ENCODE results near the gene ZNF281. TPM values are rescaled to one million over a fixed set of nuclear protein-coding genes. Genes with fewer than 3 reads are reported as not detected.

ZNF281 gene
- total RNA-seq, 1 experiment from 2014 or later: 23.3 TPM

DNA sequence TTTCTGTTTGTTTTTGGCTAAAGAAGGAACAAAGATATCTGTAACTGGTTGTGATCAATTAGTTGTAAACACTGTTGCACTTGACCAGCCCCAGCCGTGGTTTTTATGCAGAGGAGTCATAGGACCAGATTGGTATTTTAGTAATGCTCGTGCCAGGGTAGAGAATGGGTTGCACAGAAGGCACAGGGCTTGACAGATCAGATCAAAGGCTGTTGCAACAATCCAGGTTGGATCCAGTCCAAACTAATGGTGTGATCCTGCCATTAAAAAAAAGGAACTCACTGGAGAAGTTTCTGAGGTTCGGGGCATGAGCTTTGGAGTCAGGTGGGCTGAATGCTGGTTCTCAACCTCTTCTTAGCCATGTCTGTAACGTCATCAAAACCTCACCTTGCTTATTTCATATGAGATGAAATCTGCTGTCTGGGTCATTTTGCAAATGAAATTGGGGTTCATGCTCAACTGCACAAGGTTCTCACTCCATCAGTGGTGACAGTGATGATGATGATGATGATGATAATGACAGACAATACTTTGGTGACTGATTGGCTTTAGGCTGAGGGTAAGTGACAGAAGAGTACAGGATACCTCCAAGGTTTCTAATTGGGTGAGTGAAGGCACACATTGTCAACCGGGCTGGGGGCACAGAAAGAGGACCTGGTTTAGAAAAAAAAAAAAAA, 43.1 kb downstream of the ZNF281 start:
- Histone ChIP-seq H3K36me3 (ENCODE audit: control insufficient read depth in 1 of 2, insufficient read depth in 2 of 2, low read length in 2 of 2) (no peaks in the 10 kb centered on the region), H2AFZ (ENCODE audit: low read depth, low read length, poor library complexity, severe bottlenecking) (no peak overlapping the region), H3K9me2 (ENCODE audit: insufficient read depth) (no peaks in the 10 kb centered on the region), H3K9ac (ENCODE audit: low read length) (no peak overlapping the region), H3K27ac (ENCODE audit: low read depth, low read length) (no peak overlapping the region), H3K27me3 (ENCODE audit: insufficient read depth, low read length) (no peaks in the 10 kb centered on the region), H3K4me3 (replicated peaks in 1 of 2; ENCODE audit: low read depth in 1 of 2, low read length in 2 of 2) (no peak overlapping the region), H3K4me2 (ENCODE audit: low read length) (no peak overlapping the region), H3K79me2 (ENCODE audit: insufficient read depth, low read length) (no peaks in the 10 kb centered on the region), H3K4me1 (ENCODE audit: control insufficient read depth in 1 of 2, insufficient read depth in 2 of 2, low read length in 2 of 2) (peaks cover 5 to 13% of the 10 kb centered on the region in 2 experiments; a peak in 3 of 4 replicates), H3K9me3 (ENCODE audit: control insufficient read depth in 1 of 2, insufficient read depth in 1 of 2, low read depth in 1 of 2, low read length in 2 of 2) (no peaks in the 10 kb centered on the region), H4K20me1 (ENCODE audit: insufficient read depth) (no peaks in the 10 kb centered on the region)
- TF ChIP-seq, protein P1, sequence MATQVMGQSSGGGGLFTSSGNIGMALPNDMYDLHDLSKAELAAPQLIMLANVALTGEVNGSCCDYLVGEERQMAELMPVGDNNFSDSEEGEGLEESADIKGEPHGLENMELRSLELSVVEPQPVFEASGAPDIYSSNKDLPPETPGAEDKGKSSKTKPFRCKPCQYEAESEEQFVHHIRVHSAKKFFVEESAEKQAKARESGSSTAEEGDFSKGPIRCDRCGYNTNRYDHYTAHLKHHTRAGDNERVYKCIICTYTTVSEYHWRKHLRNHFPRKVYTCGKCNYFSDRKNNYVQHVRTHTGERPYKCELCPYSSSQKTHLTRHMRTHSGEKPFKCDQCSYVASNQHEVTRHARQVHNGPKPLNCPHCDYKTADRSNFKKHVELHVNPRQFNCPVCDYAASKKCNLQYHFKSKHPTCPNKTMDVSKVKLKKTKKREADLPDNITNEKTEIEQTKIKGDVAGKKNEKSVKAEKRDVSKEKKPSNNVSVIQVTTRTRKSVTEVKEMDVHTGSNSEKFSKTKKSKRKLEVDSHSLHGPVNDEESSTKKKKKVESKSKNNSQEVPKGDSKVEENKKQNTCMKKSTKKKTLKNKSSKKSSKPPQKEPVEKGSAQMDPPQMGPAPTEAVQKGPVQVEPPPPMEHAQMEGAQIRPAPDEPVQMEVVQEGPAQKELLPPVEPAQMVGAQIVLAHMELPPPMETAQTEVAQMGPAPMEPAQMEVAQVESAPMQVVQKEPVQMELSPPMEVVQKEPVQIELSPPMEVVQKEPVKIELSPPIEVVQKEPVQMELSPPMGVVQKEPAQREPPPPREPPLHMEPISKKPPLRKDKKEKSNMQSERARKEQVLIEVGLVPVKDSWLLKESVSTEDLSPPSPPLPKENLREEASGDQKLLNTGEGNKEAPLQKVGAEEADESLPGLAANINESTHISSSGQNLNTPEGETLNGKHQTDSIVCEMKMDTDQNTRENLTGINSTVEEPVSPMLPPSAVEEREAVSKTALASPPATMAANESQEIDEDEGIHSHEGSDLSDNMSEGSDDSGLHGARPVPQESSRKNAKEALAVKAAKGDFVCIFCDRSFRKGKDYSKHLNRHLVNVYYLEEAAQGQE (IDR thresholded peaks at IDR 0.05; ENCODE audit: low read depth): no peak
- TF ChIP-seq SRF (IDR thresholded peaks at IDR 0.05; ENCODE audit: low read depth) (no peak), TCF7L2 (IDR thresholded peaks at IDR 0.05; ENCODE audit: borderline replicate concordance, extremely low read depth, insufficient read depth, insufficient read length) (peak; percentile 34), RAD21 (IDR thresholded peaks at IDR 0.05; ENCODE audit: low read depth) (no peak), YY1 (IDR thresholded peaks at IDR 0.05; ENCODE audit: extremely low read depth, insufficient replicate concordance, low read depth, low read length) (no peak)
- TF ChIP-seq, protein P2, sequence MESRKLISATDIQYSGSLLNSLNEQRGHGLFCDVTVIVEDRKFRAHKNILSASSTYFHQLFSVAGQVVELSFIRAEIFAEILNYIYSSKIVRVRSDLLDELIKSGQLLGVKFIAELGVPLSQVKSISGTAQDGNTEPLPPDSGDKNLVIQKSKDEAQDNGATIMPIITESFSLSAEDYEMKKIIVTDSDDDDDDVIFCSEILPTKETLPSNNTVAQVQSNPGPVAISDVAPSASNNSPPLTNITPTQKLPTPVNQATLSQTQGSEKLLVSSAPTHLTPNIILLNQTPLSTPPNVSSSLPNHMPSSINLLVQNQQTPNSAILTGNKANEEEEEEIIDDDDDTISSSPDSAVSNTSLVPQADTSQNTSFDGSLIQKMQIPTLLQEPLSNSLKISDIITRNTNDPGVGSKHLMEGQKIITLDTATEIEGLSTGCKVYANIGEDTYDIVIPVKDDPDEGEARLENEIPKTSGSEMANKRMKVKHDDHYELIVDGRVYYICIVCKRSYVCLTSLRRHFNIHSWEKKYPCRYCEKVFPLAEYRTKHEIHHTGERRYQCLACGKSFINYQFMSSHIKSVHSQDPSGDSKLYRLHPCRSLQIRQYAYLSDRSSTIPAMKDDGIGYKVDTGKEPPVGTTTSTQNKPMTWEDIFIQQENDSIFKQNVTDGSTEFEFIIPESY (IDR thresholded peaks at IDR 0.05; ENCODE audit: extremely low read depth, insufficient replicate concordance, low read length): no peak
- intact Hi-C loops (cut with micrococcal nuclease): no loop called here
- POLR2A ChIA-PET: no interaction called here
- CTCF ChIA-PET: interaction anchor here (0.7 kb wide), 1 partner anchor 89 kb away, joined by 3 read pairs; no protein-coding TSS in a partner anchor
- DNase-seq (ENCODE audit: low read depth, low spot score): no peak
- RAD21 ChIA-PET (ENCODE audit: low non-redundant PET in 1 of 2, low total read pairs in 2 of 2, uncharacterized antibody in 2 of 2, unreplicated experiment in 2 of 2): no interaction called here
- BruUV-seq (replicated peaks): no TSS peak
- ATAC-seq: no peak

All from HCT116 (cell line).